Ishikawa (cell line): ENCODE data around the gene ST3GAL3.

ENCODE experiments used
- EGR1 ChIP-seq: IDR thresholded peaks from 2 replicates; pipeline ENCODE4 v1.6.1; 2012
- EP300 ChIP-seq: IDR thresholded peaks from 2 replicates; pipeline ENCODE4 v1.6.1; 2012; ENCODE audit warnings: borderline replicate concordance
- RAD21 ChIP-seq: IDR thresholded peaks from 2 replicates; pipeline ENCODE4 v1.6.1; 2012; ENCODE audit warnings: low read depth
- TCF12 ChIP-seq: IDR thresholded peaks from 2 replicates; pipeline ENCODE4 v1.6.1; 2012; ENCODE audit warnings: low read depth
- YY1 ChIP-seq: IDR thresholded peaks from 2 replicates; pipeline ENCODE4 v1.6.1; 2012; ENCODE audit warnings: low read depth

DNA sequence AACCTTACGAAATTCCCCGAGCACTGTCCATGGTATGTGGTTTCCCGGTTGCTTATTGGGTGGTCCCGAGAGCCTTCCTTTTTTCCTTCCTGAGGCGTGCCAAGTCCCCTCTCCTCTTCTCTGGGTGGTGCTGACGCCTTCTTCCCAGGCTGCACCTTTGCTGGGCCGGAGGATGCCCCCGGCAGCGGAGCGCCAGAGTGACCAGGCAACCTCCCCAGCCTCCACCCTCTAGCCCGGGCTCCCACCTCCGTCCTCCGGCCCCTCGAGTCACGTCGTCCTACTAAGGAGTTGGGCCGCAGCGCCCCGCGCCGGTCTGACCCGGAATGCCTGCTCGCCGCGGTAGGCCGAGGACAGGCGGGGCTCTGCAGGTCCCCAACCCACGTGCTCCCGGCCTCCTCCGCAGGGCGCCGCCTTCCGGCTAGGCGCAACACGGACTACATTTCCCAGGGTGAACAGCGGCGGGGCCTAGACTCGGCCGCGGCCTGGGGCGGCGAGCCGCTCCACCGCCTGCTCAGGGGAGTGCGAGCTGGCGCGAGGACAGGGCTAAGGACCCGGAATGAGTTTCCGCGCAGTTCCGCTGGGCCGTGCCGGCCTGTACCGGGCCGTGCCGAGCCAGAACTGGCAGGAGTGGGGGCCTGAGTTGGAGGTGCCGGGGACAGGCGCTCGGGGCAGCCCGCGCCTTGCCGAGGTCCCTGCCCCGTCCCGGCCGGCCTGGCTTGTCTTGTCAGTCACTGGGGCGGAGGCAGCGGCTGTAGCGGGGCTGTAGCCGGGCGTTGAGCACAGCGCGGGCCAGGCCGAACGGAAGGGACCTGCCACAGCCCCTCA, 239.1 kb downstream of the ST3GAL3 start, which contains the start of gene IPO13:
- TF ChIP-seq YY1 (no peak), EP300 (no peak), RAD21 (peak; percentile 67), EGR1 (peak; percentile 53; the same call in 1 of the 2 replicates), TCF12 (peak; percentile 66)
